SU-DHL-6 (cell line): ENCODE results near the gene SEPHS2.

ENCODE experiments used
- H2AFZ ChIP-seq: fragments of 200-600 bp; sonication (generic); 2 replicates; pipeline ENCODE4 v1.6.1; 2014; ENCODE audit warnings: low read depth, mild to moderate bottlenecking, moderate library complexity, mixed read lengths, antibody characterized with exemption, low read length; ENCODE audit not compliant: severe bottlenecking
- H3F3A ChIP-seq: fragments of 200-600 bp; shearing (Covaris generic); 2 replicates; pipeline ENCODE4 v1.6.0; 2016; ENCODE audit warnings: antibody characterized with exemption, mild to moderate bottlenecking; ENCODE audit not compliant: insufficient read depth
- H3K27ac ChIP-seq: fragments of 200-600 bp; sonication (generic); 2 replicates; pipeline ENCODE4 v1.5.1; 2016; ENCODE audit warnings: low read depth, mild to moderate bottlenecking, low read length, moderate library complexity, mixed read lengths
- H3K27me3 ChIP-seq: fragments of 200-600 bp; sonication (generic), shearing (Covaris generic); 2 replicates; pipeline ENCODE4 v1.6.0; 2014; ENCODE audit warnings: mild to moderate bottlenecking, low read length
- H3K36me3 ChIP-seq: fragments of 200-600 bp; sonication (generic); 2 replicates; pipeline ENCODE4 v1.6.1; 2014; ENCODE audit warnings: mild to moderate bottlenecking, low read length, mixed read lengths
- H3K4me2 ChIP-seq: fragments of 300-600, 200-600 bp; shearing (Covaris generic), sonication (generic); 2 replicates; pipeline ENCODE4 v1.6.0; 2014; ENCODE audit warnings: low read length, low read depth, mild to moderate bottlenecking; ENCODE audit not compliant: poor library complexity, severe bottlenecking
- H3K4me3 ChIP-seq: fragments of 200-600 bp; sonication (generic); 2 replicates; pipeline ENCODE4 v1.5.1; 2014; ENCODE audit warnings: antibody characterized with exemption, low read length, mild to moderate bottlenecking, mixed read lengths; ENCODE audit not compliant: insufficient read depth, poor library complexity, severe bottlenecking
- H3K79me2 ChIP-seq: fragments of 200-600 bp; sonication (generic); 2 replicates; pipeline ENCODE4 v1.6.1; 2014; ENCODE audit warnings: mild to moderate bottlenecking, low read length, moderate library complexity; ENCODE audit not compliant: insufficient read depth
- H3K9ac ChIP-seq: fragments of 200-600 bp; sonication (generic); 2 replicates; pipeline ENCODE4 v1.7.0; 2014; ENCODE audit warnings: mild to moderate bottlenecking, low read length
- H3K9me2 ChIP-seq: fragments of 200-600 bp; sonication (generic); replicated peaks from 2 replicates; pipeline ENCODE4 v1.6.1; 2014; ENCODE audit warnings: low read length; ENCODE audit not compliant: insufficient read depth
- H3K9me3 ChIP-seq: fragments of 200-600 bp; sonication (generic); 2 replicates; pipeline ENCODE4 v1.6.1; 2014; ENCODE audit warnings: low read length, mixed read lengths; ENCODE audit not compliant: insufficient read depth
- H4K20me1 ChIP-seq: fragments of 200-600 bp; sonication (generic); 2 replicates; pipeline ENCODE4 v1.6.1; 2014; ENCODE audit warnings: low read depth, mild to moderate bottlenecking, antibody characterized with exemption, low read length, moderate library complexity, mixed read lengths
- CTCF ChIP-seq: fragments of 200-600 bp; sonication (generic); IDR thresholded peaks from one replicate; pipeline ENCODE4 v1.5.1; 2017; ENCODE audit warnings: antibody characterized with exemption, mild to moderate bottlenecking, low read length, moderate library complexity; ENCODE audit not compliant: insufficient read depth, poor library complexity, severe bottlenecking
- EZH2phosphoT487 ChIP-seq: fragments of 200-600 bp; sonication (generic), shearing (Covaris generic); conservative IDR thresholded peaks from 2 replicates; pipeline ENCODE4 v1.6.1; 2018; ENCODE audit warnings: mild to moderate bottlenecking, antibody characterized with exemption, low read length, moderate library complexity, mixed read lengths

SEPHS2 gene

GRCh38 chr16:30473231-30474073 is 27.8 kb upstream of the SEPHS2 start:
- no peaks in the 10 kb centered on the region for H3K9me2 ChIP-seq
- H2AFZ ChIP-seq, result no peak overlapping the region
- no peaks in the 10 kb centered on the region for H4K20me1 ChIP-seq
- peaks cover 33% of the 10 kb centered on the region for H3F3A ChIP-seq
- H3K4me2 ChIP-seq, result peak overlapping the region; percentile 89
- peak overlapping the region; percentile 95 for H3K9ac ChIP-seq
- peaks cover 22% of the 10 kb centered on the region for H3K36me3 ChIP-seq
- TF ChIP-seq EZH2phosphoT487, result no peak
- H3K79me2 ChIP-seq, result peaks cover 35% of the 10 kb centered on the region
- peak overlapping the region; percentile 89 for H3K4me3 ChIP-seq
- H3K27me3 ChIP-seq, result no peaks in the 10 kb centered on the region
- H3K27ac ChIP-seq, result peak overlapping the region; percentile 98
- no peaks in the 10 kb centered on the region for H3K9me3 ChIP-seq

GRCh38 chr16:30472328-30472942 is 26.8 kb upstream of the SEPHS2 start, which contains the start of gene ITGAL:
Gene ITGAL, plus strand, starts transcription at chr16:30472742. Its CDS starts 96 bp downstream, at chr16:30472838.
- no peak within 1 kb of the TSS for H2AFZ ChIP-seq
- H3K36me3 ChIP-seq, result peaks cover 22% of the 10 kb centered on the region
- peak within 1 kb of the TSS; percentile 89 for H3K4me3 ChIP-seq
- no peaks in the 10 kb centered on the region for H4K20me1 ChIP-seq
- H3K27ac ChIP-seq, result peak within 1 kb of the TSS; percentile 98
- H3F3A ChIP-seq, result peaks cover 41% of the 10 kb centered on the region
- no peaks in the 10 kb centered on the region for H3K9me3 ChIP-seq
- no peaks in the 10 kb centered on the region for H3K27me3 ChIP-seq
- H3K9ac ChIP-seq, result peak within 1 kb of the TSS; percentile 95
- TF ChIP-seq CTCF (no peak), EZH2phosphoT487 (no peak)
- peak within 1 kb of the TSS; percentile 89 for H3K4me2 ChIP-seq
- no peaks in the 10 kb centered on the region for H3K9me2 ChIP-seq
- H3K79me2 ChIP-seq, result peaks cover 34% of the 10 kb centered on the region

- peak overlapping the region; percentile 98 for H3K27ac ChIP-seq
- peak overlapping the region; percentile 89 for H3K4me2 ChIP-seq
Measured at GRCh38 chr16:30470632-30470995, 24.9 kb upstream of the SEPHS2 start.

More at GRCh38 chr16:30470632-30470995, 24.9 kb upstream of the SEPHS2 start:
- Histone ChIP-seq H3K9me3 (no peaks in the 10 kb centered on the region), H3K4me3 (no peak overlapping the region), H3K27me3 (no peaks in the 10 kb centered on the region), H3F3A (peaks cover 49% of the 10 kb centered on the region), H2AFZ (no peak overlapping the region), H3K36me3 (peaks cover 14% of the 10 kb centered on the region), H3K9ac (peak overlapping the region; percentile 95), H4K20me1 (no peaks in the 10 kb centered on the region), H3K9me2 (no peaks in the 10 kb centered on the region), H3K79me2 (peaks cover 34% of the 10 kb centered on the region)
- no peak for TF ChIP-seq EZH2phosphoT487
- no peak for TF ChIP-seq CTCF
